ENCODE data around the gene TCEANC.

Gene TCEANC

GRCh38 chrX:13652850-13653693 is at the start of gene TCEANC:
Gene TCEANC, plus strand, starts transcription at chrX:13653141. Its CDS starts 9,368 bp downstream, at chrX:13662509.
- no peak for TF ChIP-seq CTCF (IDR thresholded peaks at IDR 0.05)

DNA sequence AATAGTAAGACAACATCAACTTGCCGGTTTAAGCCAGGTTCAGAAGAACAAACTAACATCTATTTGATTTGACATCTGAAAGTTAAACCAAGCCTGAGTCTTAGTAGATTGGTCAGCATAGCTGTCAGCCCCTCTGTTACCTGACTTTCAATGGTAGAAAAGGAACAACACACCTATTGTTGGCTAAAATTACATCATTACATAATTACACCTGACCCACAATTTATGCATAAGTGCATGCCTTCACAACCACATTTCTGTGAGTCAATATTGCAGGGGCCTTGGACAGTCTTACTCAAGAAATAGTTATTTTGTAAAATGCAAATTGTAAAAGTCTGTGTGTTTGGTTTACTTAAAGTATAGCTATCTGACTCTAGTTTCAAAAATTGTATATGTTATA is 47.3 kb upstream of the TCEANC start:
- no peak for TF ChIP-seq CTCF (IDR thresholded peaks at IDR 0.05)

- TF ChIP-seq CTCF (IDR thresholded peaks at IDR 0.05), result no peak
Observed at GRCh38 chrX:13607331-13607995, 45.5 kb upstream of the TCEANC start.

DNA sequence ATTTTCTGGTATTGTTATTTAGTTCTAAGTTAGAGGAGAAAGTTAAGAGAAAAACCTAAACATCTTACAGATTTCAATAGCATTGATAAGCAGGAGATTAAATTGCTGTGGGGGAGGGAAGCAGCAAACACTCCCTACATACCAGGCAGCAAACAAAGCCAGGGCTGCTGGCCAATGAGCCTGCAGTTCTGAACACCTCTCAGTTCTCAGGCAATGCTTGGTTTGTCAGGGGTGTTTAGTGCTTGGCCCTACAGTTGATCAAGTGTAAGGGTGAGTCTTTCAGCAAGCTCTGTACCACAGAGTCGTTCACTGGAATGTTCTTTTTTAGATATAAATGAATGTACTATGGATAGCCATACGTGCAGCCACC is 45.0 kb upstream of the TCEANC start:
- TF ChIP-seq CTCF (IDR thresholded peaks at IDR 0.05), result no peak

GRCh38 chrX:13614154-13614553 is 38.8 kb upstream of the TCEANC start:
- TF ChIP-seq CTCF (IDR thresholded peaks at IDR 0.05), result no peak

- no peak for TF ChIP-seq CTCF (IDR thresholded peaks at IDR 0.05)
Observed at GRCh38 chrX:13620207-13620606, 32.7 kb upstream of the TCEANC start.

GRCh38 chrX:13622401-13622964 is 30.5 kb upstream of the TCEANC start:
- TF ChIP-seq CTCF (IDR thresholded peaks at IDR 0.05), result no peak

Measured in LNCAP (cell line).